GM12874 (cell line): ENCODE measurements around the gene IL17B.

ENCODE experiments used
- CTCF ChIP-seq: IDR thresholded peaks from 2 replicates; pipeline ENCODE4 v1.5.1; 2011; ENCODE audit warnings: low read depth, mild to moderate bottlenecking, control low read depth, low read length, moderate library complexity; ENCODE audit not compliant: insufficient read depth

IL17B gene

DNA sequence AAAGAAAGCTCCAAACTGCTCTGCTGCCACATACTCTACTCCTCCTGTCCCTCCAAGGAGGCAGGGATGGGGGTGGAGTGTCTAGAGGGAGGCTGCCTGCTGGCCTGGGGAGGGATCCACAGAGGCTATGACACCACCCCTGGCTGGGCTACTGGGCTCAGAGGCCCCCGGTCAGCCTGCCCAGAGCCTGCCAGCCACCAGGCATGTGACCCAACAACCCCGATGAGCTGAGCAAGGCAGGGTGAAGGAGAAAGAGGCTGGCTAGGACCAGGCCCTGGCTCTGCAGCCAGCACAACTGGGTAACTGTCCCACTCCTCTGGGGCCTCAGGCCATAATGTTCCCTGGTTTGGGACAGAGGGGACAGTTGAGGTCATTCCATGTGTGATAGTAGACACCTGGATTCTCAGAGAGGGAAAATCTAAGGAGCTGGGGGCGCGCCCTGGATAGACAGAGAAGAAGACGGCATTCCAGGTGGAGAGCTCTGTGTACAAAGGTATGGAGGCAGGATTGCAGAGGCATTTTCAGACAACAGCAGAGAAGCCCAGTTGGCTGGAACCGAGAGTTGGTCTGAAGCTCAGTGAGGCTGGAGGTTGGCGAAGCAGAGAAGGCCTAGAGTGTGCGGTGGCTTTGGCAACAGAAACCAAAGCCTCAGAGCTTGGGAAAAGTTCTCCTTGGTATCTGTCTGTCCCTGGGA lies 33.8 kb upstream of the IL17B start:
- TF ChIP-seq CTCF: no peak

- no peak for TF ChIP-seq CTCF
Measured at GRCh38 chr5:149411738-149412519, 32.8 kb upstream of the IL17B start.

- no peak for TF ChIP-seq CTCF
Measured at GRCh38 chr5:149410721-149411432, 31.8 kb upstream of the IL17B start.

GRCh38 chr5:149410071-149410470 lies 31.0 kb upstream of the IL17B start:
- no peak for TF ChIP-seq CTCF

DNA sequence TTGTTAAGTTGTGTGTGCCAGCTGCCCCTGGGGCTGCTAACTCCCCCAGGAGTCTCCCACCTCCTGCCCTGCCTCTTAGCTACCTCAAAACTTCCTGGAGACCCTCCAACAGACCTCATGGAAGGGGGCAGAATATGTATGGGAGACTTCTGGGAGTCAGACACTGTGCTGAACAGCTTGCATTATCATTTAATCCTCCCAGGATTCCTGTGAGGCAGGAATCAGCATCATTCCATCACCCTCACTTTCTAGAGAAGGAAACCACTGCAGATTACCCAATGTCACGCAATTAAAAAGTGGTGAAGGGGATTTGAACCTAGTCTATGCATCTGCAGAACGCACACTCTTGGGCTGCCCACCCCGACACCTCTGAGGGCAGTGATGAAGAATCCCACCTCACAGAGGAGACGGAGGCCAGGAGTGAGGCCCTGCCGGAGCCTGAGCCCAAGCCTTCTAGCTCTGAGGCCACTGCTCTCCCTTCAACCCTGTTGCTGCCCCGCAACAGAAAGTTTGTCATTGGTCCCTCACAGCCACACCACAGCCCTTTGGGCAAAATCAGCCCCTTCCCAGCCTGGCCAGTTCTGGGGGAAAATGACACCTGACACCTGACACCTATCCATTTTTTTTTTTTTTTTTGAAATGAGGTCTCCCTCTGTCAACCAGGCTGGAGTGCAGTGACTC lies 30.3 kb upstream of the IL17B start:
- no peak for TF ChIP-seq CTCF

DNA sequence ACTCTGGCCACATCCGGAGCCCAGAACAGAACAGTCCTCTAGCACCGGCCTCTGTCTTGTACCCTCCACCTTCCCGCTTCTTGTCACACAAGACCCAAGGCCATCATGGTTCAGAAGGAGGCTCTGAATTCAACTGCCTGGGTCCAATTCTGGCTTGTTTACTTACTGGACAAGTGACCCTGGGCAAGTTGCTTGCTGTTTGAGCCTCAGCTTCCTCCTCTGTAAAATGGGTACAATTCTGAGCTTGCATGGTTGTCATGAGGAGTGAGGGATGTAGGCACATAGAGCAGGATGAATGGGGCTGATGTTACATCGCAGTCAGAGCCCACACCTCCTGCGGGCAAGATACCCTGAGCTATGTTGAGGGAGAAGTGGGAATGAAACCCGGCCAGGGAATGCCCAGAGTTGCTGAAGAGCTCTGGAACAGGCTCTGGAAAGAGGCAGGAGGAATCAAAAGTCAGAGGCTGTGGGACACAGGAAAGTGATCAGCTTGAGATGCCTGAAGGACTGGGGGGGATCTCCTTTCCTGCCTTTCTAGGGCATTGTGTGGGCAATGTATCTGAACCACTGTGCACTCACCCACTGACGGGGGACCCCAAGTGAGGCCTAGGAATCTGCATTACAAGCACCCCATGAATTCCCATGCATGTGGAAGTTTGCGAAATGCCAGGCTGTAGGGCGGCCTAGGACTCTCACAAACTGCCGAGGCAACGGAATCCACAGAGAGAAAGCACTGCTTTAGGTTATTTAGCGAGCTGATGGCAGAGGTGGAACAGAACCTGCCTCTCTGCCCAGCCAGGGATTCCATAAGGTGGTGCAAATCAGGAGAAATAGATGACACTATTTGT lies 29.4 kb upstream of the IL17B start:
- no peak for TF ChIP-seq CTCF
